GM19099 (cell line): ENCODE measurements around the gene AQP2.

Source experiments
- POLR2A ChIP-seq: IDR thresholded peaks from 3 replicates; pipeline ENCODE4 v1.6.1; 2011; ENCODE audit warnings: low read depth; ENCODE audit not compliant: insufficient read length; ENCODE audit errors: extremely low read depth

The AQP2 gene

DNA sequence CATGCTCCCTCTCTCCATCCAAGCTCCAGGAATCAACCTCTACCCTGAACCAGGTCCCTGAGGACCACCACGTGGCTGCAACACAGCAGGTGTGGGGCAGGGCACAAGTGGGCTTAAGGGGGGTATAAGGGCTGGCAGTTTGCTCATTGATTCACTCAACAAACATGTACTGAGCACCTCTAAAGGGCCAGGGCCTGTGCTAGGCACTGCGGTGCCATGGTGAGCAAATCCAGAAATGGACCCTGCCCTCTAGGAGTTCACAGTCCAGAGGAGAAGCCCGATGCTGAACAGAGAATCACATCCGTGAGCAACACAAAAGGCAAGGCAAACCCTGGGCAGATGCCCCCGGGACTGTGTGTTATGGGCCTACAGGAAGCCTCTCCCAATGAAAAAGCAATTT lies 6.5 kb upstream of the AQP2 start:
- TF ChIP-seq POLR2A: no peak

GRCh38 chr12:49944718-49945117 lies 5.8 kb upstream of the AQP2 start:
- no peak for TF ChIP-seq POLR2A

- TF ChIP-seq POLR2A: no peak
These were observed 5.0 kb upstream of the AQP2 start for GRCh38 chr12:49945394-49946080.

GRCh38 chr12:49946086-49946485 lies 4.5 kb upstream of the AQP2 start:
- no peak for TF ChIP-seq POLR2A

DNA sequence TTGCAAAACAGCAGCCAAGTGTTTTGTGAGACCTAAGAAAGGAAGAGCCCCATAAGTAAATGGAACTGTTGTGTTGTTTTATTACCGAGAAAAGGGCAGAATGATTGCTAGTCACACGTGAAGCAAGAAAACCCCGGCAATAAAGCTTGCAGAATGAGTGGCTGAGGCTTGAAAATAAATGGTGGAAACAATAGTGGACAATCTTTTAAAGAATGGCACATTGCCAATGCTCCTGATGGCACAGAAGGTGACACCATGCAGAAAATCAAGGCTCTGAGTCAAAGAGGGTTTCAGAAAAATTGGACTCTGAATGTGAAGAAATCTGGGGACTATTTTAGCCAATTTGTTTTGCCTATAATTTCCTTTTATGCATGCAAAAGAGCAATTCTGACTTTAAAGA lies 4.0 kb upstream of the AQP2 start:
- no peak for TF ChIP-seq POLR2A

GRCh38 chr12:49947593-49948226 lies 2.8 kb upstream of the AQP2 start:
- no peak for TF ChIP-seq POLR2A

DNA sequence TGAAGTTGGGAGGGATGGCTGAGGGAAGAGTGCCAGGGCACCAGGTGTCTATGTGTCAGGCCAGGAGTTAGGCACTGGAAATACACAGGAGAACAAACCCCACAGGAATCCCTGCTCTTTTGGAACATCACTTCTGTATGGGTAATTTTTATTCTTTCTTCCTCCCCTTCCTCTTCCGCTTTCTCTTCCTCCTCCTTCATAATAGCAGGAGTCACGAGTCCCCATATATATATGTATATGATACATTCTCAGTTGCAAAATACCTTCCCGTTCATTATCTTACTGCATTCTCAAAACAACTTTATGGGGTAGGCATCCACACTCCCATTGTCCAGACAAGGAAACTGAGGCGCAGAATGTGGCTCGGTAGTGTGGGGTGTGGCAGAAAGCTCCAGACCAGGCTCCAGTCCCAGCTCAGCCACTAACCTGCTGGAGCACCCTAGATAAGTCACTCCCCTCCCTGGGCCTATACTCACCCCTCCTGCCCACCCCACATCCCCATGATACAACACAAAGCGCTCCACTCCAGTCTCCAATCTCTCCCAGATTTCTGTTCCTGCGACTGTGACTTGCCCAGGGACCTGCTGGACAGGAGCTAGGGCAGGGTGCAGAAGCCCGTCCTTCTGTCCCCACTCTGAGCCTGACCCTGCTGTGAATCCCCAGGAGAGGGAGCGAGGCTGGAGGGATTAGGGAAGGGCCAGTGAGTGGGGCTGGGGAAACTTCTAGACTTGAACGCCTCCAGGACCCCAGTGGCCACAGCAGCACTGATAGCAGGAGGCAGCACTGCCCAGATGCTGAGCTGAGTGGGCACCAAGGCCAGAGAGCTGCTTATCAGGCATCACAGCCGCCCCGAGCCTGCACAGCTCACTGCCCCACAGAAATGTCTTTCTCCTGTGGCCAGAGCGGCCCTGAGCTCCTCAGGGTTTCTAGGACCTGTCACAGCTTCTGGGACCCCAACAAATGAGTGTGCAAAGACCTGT lies 1.4 kb upstream of the AQP2 start:
- TF ChIP-seq POLR2A: no peak

DNA sequence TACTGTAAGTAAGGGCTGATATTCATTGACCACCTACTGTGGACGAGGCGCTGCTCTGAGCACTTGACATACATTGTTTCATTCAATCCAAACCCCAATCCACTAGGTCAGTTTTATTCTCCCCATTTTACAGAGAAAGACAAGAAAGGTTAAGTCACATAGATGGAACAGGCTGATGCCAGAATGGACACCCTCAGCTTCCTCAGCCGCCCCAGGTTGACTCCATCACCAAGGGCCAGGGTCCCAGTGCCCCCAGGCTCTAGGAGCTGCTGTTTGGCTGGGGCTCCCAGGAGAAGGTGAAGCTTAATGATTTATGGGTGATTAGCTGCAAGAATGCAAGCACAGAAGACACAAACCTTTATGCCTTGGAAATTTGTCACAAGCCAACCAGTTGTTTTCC lies 671 bp upstream of the AQP2 start:
- TF ChIP-seq POLR2A: no peak

GRCh38 chr12:49951411-49952240 lies 1.1 kb downstream of the AQP2 start:
- no peak for TF ChIP-seq POLR2A

DNA sequence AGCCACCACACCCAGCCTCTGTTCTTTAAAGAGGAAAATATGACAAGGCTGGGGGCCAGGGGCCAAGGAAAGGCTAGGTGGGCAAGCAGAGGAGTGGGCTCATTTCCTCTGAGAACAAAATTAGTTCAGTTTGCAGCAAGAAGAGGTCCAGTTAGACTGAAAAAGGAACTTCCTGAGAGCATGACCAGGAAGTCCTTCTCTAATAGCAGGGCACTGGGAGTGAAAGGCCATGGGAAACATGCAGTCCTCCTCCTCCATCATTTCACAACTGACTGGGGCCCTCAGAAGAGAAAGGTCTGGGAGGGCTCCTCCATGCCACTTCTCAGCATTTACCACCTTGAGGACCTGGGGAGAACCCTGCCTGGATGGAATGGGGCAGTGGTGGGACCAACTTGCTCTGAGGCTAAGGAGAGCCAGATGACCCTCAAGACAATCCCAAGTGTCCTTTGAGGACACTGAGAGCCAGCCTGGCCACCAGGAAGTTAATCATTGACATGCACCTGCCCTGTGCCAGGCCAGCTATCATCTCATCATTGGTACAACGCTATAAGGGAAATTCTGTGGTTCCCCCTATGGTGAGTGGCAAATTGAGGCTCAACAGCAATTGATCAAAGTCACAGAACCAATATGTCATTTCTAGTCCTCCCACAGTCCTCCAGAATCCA lies 2.0 kb downstream of the AQP2 start:
- TF ChIP-seq POLR2A: no peak

DNA sequence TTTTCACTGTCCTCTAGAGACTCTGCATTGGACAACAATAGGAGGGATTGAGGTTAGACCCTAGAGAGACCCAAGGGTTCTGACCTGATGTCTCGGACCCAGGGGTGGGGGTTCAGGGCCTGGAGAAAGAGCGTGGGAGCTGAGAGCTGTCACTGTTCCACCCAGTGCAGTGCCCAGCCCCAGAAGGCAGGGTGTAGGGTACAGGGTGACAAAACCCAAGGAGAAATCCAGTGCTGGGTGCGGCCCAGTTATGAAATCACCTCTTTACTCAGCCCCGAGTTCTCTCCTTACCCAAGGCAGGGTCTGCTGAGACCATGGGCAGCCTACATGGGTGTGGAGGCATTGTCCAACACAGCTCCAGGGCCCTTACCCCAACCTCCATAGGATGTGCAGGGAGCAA lies 2.6 kb downstream of the AQP2 start:
- TF ChIP-seq POLR2A: no peak

- no peak for TF ChIP-seq POLR2A
These were observed 3.7 kb downstream of the AQP2 start for GRCh38 chr12:49953961-49954846.

DNA sequence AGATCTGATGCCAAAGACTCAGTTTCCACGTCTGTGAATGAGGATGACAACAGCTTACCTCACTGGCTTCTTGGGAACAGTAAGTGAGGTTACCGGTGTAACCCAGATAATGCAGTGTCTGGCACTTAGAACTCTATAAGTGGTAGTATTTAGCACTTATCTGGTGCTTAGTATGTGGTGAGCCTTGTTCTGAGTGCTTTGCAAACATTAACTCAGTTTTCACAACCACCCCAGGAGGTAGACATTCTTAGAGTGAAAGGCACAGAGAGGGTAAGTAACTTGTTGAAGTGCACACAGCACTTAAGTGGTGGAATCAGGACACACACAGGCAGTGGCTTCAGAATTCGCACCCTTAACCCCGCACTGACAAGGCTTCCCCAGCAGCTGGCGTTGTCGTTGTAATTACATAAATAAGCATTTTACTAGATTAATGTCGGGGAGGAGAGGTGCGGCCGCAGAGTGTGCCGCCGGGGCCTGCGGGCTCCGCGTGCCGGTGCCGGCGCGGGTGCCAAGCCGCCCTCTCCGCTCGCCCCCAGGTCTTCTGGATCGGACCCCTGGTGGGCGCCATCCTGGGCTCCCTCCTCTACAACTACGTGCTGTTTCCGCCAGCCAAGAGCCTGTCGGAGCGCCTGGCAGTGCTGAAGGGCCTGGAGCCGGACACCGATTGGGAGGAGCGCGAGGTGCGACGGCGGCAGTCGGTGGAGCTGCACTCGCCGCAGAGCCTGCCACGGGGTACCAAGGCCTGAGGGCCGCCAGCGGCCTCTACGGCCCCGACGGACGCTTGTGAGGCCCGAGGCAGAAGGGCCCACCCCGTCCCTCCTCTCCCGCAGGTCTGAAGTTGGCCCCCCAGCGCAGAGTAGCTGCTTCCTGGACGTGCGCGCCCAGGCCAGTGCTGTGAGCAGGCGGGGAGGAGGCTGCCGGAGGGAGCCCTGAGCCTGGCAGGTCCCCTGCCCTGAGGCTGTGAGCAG lies 4.6 kb downstream of the AQP2 start:
- TF ChIP-seq POLR2A: no peak
